Airway epithelial cell (primary cell): ENCODE measurements around the gene ZSCAN16. TPM values are rescaled to one million over a fixed set of nuclear protein-coding genes. Genes with fewer than 3 reads are reported as not detected.

Experiments
- total RNA-seq: library from RNA; depleted of rRNA; stranded (reverse); fragments of >200 nt; gene quantifications from 2 replicates; pipeline ENCODE4 v1.2.3, GENCODE V29; 2015

The ZSCAN16 gene
- 1.4 and 2.0 TPM in 2 replicates for total RNA-seq

GRCh38 chr6:28124350-28124970 lies at the start of gene ZSCAN16:
TSS of gene ZSCAN16 (plus strand) at chr6:28124609. CDS start at chr6:28125444, 835 bp downstream.

GRCh38 chr6:28080381-28080630 lies 44.1 kb upstream of the ZSCAN16 start, which contains the start of gene ZNF165:
TSS of gene ZNF165 (plus strand) at chr6:28080568. CDS start at chr6:28085481, 4,913 bp downstream.

GRCh38 chr6:28141500-28142329 lies 17.3 kb downstream of the ZSCAN16 start, which contains the start of gene ZKSCAN8:
TSS of gene ZKSCAN8 (plus strand) at chr6:28141883. CDS start at chr6:28148408, 6,525 bp downstream.

Other genes with a start within 250 kb of the ZSCAN16 start
- not detected in 2 replicates for gene OR2B2, start 212.2 kb upstream of the ZSCAN16 start, total RNA-seq
- gene OR2B6, start 167.4 kb upstream of the ZSCAN16 start, total RNA-seq, result not detected in 2 replicates
- gene ZNF165, start 44.0 kb upstream of the ZSCAN16 start, total RNA-seq, result 2.0 and 2.5 TPM in 2 replicates
- 5.4 and 5.7 TPM in 2 replicates for gene ZKSCAN8, start 17.3 kb downstream of the ZSCAN16 start, total RNA-seq
- 3.9 and 7.0 TPM in 2 replicates for gene ZSCAN9, start 100.7 kb downstream of the ZSCAN16 start, total RNA-seq
- gene ZKSCAN4, start 127.7 kb downstream of the ZSCAN16 start, total RNA-seq, result 2.6 and 3.1 TPM in 2 replicates
- 0.56 and 1.0 TPM in 2 replicates for gene NKAPL, start 134.7 kb downstream of the ZSCAN16 start, total RNA-seq
- gene ZSCAN26, start 142.5 kb downstream of the ZSCAN16 start, total RNA-seq, result 5.0 and 7.4 TPM in 2 replicates
- 1.1 and 2.8 TPM in 2 replicates for gene PGBD1, start 157.0 kb downstream of the ZSCAN16 start, total RNA-seq
- 4.2 and 5.0 TPM in 2 replicates for gene ZSCAN31, start 211.5 kb downstream of the ZSCAN16 start, total RNA-seq
- gene ZKSCAN3, start 225.3 kb downstream of the ZSCAN16 start, total RNA-seq, result 2.2 and 3.7 TPM in 2 replicates